Measurements from ENCODE around the gene ATP1A3.
A peak's percentile ranks its signal among the peaks of the same experiment; 100 is the strongest.

The ATP1A3 gene

DNA sequence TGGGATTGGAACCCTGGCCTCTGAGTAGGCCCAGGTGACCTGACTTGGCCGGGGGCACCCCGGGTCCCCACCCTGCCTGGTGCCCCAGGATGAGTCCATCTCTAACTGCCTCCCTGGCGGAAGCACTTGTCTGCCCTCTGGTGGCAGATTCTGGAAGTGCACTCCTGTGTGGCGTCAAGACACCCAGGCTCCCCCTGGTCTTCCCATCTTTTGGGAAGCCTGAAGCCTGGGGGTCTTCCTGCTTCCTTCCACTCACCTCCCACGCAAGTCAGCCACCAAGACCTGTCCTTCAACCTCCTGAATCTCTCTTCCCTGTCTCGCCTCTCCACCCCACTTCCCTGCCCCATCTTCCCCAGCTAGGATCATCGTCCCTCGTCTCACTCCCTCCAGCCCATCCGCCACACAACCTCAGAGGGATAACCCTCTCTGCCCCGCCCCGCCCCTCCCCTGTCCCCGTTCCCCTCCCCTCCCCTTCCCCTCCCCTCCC lies 42.3 kb downstream of the ATP1A3 start:
- DNase-seq: peak; percentile 89
- H3K36me3 ChIP-seq: no peaks in the 10 kb centered on the region
- H3K4me3 ChIP-seq (ENCODE audit: low read depth, low read length): no peak overlapping the region; the same call in 1 of the 2 replicates
- TF ChIP-seq CTCF (IDR thresholded peaks at IDR 0.05; ENCODE audit: low read depth, low read length): peak; percentile 94
- no peaks in the 10 kb centered on the region for H3K9me3 ChIP-seq (ENCODE audit: severe bottlenecking)
- H3K27me3 ChIP-seq (ENCODE audit: insufficient read depth, low read depth, severe bottlenecking): no peaks in the 10 kb centered on the region
- H3K27ac ChIP-seq: no peak overlapping the region

- no peak for DNase-seq
- Histone ChIP-seq H3K4me3 (ENCODE audit: low read depth, low read length) (no peak overlapping the region), H3K27me3 (ENCODE audit: insufficient read depth, low read depth, severe bottlenecking) (no peaks in the 10 kb centered on the region), H3K36me3 (no peaks in the 10 kb centered on the region), H3K9me3 (ENCODE audit: severe bottlenecking) (no peaks in the 10 kb centered on the region), H3K27ac (no peak overlapping the region)
- no peak for TF ChIP-seq CTCF (IDR thresholded peaks at IDR 0.05; ENCODE audit: low read depth, low read length)
Measured at GRCh38 chr19:41947091-41947490, 46.9 kb downstream of the ATP1A3 start.

DNA sequence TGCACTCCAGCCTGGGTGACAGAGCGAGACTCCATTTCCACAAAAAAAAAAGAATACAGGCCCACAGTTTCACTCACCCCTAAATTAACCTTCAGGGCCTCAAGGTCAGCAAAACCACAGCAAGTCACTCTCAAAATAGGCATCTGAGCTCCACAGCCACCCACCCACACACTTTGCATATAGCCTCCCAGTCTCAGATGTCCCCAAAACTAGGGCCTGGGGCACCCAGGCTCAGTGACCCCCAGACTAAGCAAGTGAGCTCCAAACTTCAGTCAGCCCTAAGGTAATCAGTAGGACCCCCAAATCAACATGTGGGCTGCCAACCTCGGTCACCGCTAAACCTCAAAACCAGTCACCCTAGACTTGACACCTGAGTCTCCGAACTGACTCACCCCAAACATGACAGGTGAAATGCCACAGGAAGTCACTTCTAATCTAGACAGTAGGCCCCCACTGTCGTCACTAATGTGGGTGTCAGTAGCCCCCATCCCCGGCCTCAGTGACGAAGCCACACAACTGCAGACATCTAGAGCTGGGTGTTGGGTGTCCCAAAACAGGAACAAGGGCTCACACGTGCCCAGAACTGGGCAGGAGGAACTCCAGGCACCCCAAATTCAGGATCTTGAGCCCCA lies 48.8 kb downstream of the ATP1A3 start:
- DNase-seq: no peak
- no peaks in the 10 kb centered on the region for H3K9me3 ChIP-seq (ENCODE audit: severe bottlenecking)
- no peak overlapping the region for H3K27ac ChIP-seq
- no peaks in the 10 kb centered on the region for H3K36me3 ChIP-seq
- no peak overlapping the region for H3K4me3 ChIP-seq (ENCODE audit: low read depth, low read length)
- no peak for TF ChIP-seq CTCF (IDR thresholded peaks at IDR 0.05; ENCODE audit: low read depth, low read length)
- no peaks in the 10 kb centered on the region for H3K27me3 ChIP-seq (ENCODE audit: insufficient read depth, low read depth, severe bottlenecking)

DNA sequence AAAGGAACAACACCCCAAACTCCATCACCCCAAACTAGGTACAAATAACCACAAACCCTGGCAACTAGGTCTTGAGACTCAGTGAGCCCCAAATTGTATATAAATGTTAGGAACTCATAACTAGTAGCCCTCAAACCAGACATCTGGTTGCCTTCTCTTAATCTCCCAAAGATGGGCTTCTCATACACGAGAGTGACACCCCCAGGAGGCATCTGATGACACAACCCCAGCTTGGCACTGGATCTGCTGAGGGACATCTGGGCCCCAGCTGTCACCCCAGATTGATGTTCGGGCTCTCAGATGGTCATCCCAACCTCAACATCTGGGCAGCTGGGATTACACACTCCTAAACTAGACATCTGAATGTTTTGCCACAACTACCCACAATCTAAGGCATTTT lies 49.7 kb downstream of the ATP1A3 start:
- Histone ChIP-seq H3K9me3 (ENCODE audit: severe bottlenecking) (no peaks in the 10 kb centered on the region), H3K27me3 (ENCODE audit: insufficient read depth, low read depth, severe bottlenecking) (no peaks in the 10 kb centered on the region), H3K36me3 (no peaks in the 10 kb centered on the region), H3K27ac (no peak overlapping the region), H3K4me3 (ENCODE audit: low read depth, low read length) (no peak overlapping the region)
- no peak for DNase-seq
- TF ChIP-seq CTCF (IDR thresholded peaks at IDR 0.05; ENCODE audit: low read depth, low read length): no peak

GRCh38 chr19:41941410-41942202 lies 52.4 kb downstream of the ATP1A3 start:
- Histone ChIP-seq H3K9me3 (ENCODE audit: severe bottlenecking) (no peaks in the 10 kb centered on the region), H3K4me3 (ENCODE audit: low read depth, low read length) (peak overlapping the region; percentile 80), H3K27ac (no peak overlapping the region), H3K36me3 (no peaks in the 10 kb centered on the region), H3K27me3 (ENCODE audit: insufficient read depth, low read depth, severe bottlenecking) (no peaks in the 10 kb centered on the region)
- TF ChIP-seq CTCF (IDR thresholded peaks at IDR 0.05; ENCODE audit: low read depth, low read length): no peak
- no peak for DNase-seq
